ENCODE measurements around the gene SELENOM.

- TF ChIP-seq EZH2phosphoT487 (IDR thresholded peaks at IDR 0.05; ENCODE audit: low read length) (no peak), CTCF (IDR thresholded peaks at IDR 0.05; ENCODE audit: low read length) (no peak), EZH2 (optimal IDR thresholded peaks at IDR 0.05; ENCODE audit: low read depth, low read length) (no peak)
These were observed 10.6 kb downstream of the SELENOM start for GRCh38 chr22:31096657-31097279.
